GM10248 (cell line): ENCODE results near the gene PEX5L.

Experiments used
- CTCF ChIA-PET: fragments of 300-600 bp; sonication (Branson Sonifier 250); formaldehyde crosslinking; extraction: SDS; loops from one replicate; lab custom pipeline; 2021; ENCODE audit warnings: antibody characterized with exemption; lab: Yijun Ruan, JAX
- POLR2A ChIA-PET: fragments of 350-650 bp; sonication (Branson Sonifier 250); formaldehyde crosslinking; extraction: SDS; loops from one replicate; lab custom pipeline; 2020; ENCODE audit warnings: antibody characterized with exemption; lab: Yijun Ruan, JAX
- DNase-seq: peaks from one replicate; pipeline ENCODE4 v3.0.0; 2012; ENCODE audit errors: extremely low spot score
- TF ChIP-seq, protein P1 (sequence below): IDR thresholded peaks from 2 replicates; pipeline ENCODE4 v1.5.1; 2012; ENCODE audit warnings: mild to moderate bottlenecking, low read depth; ENCODE audit errors: extremely low read depth, missing control alignments, control extremely low read depth

The PEX5L gene

DNA sequence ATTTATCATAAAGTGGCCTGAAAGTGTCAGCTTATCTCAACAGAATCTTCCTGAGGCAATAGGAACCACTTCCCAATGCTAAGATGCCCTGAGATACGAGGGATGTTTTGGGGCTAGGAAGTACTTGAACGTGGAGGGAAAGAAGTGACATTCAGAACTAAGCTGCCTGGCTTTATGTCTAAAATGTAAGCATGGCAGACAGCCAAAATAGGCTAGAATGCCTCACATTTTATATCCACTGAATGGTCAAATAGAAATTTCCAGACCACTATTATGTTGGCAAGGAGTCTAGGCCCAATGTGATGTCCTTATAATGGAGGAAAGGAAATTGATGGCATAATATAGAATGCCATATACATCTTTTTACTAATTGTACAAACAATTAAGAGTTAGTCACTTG lies 154.9 kb downstream of the PEX5L start:
- TF ChIP-seq, protein P1, sequence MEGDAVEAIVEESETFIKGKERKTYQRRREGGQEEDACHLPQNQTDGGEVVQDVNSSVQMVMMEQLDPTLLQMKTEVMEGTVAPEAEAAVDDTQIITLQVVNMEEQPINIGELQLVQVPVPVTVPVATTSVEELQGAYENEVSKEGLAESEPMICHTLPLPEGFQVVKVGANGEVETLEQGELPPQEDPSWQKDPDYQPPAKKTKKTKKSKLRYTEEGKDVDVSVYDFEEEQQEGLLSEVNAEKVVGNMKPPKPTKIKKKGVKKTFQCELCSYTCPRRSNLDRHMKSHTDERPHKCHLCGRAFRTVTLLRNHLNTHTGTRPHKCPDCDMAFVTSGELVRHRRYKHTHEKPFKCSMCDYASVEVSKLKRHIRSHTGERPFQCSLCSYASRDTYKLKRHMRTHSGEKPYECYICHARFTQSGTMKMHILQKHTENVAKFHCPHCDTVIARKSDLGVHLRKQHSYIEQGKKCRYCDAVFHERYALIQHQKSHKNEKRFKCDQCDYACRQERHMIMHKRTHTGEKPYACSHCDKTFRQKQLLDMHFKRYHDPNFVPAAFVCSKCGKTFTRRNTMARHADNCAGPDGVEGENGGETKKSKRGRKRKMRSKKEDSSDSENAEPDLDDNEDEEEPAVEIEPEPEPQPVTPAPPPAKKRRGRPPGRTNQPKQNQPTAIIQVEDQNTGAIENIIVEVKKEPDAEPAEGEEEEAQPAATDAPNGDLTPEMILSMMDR, result no peak
- no peak for DNase-seq
- CTCF ChIA-PET, result interaction anchor here (0.9 to 3.6 kb wide), 6 partner anchors 11 to 131 kb away, joined by 3 to 20 read pairs (median 4); no protein-coding TSS in a partner anchor
- POLR2A ChIA-PET, result no interaction called here

DNA sequence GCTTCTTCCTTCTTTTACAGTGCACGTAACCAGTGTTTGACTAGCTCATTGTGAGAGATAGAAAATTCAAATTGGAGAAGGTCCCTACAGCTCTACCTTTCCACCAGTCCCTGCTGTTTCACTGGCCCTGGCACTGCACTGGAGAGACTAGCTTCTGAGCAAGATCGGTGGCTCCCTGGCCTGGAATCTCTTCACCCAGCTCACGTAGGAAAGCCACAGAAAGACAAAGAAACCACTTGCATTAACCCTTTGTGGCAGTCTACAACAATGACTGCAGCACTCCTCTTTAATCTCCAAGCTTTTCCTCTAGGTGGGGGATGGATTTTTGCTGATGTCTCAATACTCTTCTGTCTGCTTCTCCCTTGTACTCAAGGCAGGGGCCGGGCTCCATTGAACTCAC lies 155.9 kb downstream of the PEX5L start:
- ChIA-PET POLR2A (no interaction called here), CTCF (interaction anchor here (1.8 to 3.6 kb wide), 4 partner anchors 12 to 44 kb away, joined by 5 to 20 read pairs (median 6); no protein-coding TSS in a partner anchor)
- TF ChIP-seq, protein P1, result no peak
- no peak for DNase-seq

DNA sequence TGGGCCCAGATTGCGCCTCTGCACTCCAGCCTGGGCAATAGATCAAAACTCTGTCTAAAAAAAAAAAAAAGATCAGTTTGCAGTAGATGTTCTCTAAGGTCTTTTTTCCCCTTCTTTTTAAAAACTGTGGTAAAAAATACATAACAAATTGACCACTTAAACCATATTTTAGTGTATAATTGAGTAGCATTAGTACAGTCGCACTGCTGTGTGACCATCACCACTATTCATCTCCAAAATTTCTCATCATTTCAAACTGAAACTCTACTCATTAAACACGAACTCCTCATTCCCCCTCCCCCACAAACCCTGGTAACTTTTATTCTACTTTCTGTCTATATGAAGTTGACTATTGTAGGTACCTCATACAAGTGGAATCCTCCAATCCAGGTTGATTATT lies 160.3 kb downstream of the PEX5L start:
- POLR2A ChIA-PET, result no interaction called here
- CTCF ChIA-PET, result interaction anchor here (0.7 to 1.3 kb wide), 2 partner anchors 24 to 52 kb away, joined by 3 to 4 read pairs; no protein-coding TSS in a partner anchor
- no peak for DNase-seq
- TF ChIP-seq, protein P1, result no peak

DNA sequence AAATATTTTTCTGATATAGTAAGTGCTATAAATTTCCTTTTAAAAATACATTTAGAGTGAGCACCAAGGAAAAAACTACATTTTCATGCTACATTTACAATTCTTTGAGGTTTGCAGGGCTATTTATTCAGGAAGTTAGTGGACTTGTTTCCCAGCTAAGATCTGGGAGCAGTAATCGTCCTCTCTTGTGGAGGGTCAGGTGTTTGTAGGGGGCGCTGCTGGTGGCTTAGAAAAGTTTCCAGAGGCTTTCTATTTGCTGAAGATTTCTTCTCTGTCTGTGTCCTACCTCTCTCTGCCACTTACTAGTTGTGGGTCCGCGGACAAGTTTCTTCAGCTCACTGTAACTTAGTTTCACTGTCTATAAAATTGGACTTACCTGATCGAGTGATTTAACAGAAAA lies 163.9 kb downstream of the PEX5L start:
- TF ChIP-seq, protein P1, result no peak
- DNase-seq, result no peak
- ChIA-PET POLR2A (no interaction called here), CTCF (interaction anchor here (0.7 to 3.0 kb wide), 6 partner anchors 11 to 21 kb away, joined by 3 to 19 read pairs (median 4); no protein-coding TSS in a partner anchor)

DNA sequence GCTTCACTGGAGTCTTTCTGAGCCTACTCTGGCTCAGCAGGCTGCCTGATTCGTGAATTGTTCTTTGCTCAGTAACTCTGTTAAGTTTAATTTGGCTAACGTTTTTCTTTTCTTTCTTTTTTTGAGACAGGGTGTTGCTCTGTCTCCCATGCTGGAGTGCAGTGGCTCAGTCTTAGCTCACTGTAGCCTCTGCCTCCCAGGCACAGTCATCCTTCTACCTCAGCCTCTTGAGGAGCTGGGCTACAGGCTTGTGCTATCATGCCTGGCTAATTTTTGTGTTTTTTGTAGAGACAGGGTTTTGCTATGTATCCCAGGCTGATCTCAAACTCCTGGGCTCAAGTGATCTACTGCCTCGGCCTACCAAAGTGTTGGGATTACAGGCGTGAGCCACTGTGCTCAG lies 165.0 kb downstream of the PEX5L start:
- CTCF ChIA-PET, result interaction anchor here (0.9 to 3.0 kb wide), 2 partner anchors 20 to 22 kb away, joined by 5 to 19 read pairs; no protein-coding TSS in a partner anchor
- DNase-seq, result no peak
- TF ChIP-seq, protein P1, result no peak
- POLR2A ChIA-PET, result no interaction called here

DNA sequence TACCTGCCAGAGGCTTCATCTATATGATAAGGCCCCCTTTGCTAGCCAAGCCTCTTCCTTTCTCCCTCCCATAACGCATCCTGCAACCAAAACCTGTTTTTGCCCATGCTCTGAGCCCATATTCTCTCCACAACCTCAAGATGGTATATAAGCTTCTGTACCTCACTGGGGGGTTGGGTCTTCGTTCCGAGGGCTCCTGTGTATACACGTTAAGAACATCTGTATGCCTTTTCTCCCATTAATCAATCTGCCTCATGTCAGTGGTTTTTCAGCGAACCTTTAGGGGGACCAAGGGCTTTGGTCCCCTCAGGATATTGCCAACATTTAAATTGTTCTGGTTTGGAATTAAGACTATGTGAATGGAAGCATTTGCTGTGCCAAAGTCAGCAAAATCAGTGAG lies 168.0 kb downstream of the PEX5L start:
- no peak for DNase-seq
- TF ChIP-seq, protein P1, result no peak
- ChIA-PET POLR2A (no interaction called here), CTCF (interaction anchor here (1.1 to 1.2 kb wide), 3 partner anchors 11 to 61 kb away, joined by 3 to 6 read pairs (median 6); no protein-coding TSS in a partner anchor)

DNA sequence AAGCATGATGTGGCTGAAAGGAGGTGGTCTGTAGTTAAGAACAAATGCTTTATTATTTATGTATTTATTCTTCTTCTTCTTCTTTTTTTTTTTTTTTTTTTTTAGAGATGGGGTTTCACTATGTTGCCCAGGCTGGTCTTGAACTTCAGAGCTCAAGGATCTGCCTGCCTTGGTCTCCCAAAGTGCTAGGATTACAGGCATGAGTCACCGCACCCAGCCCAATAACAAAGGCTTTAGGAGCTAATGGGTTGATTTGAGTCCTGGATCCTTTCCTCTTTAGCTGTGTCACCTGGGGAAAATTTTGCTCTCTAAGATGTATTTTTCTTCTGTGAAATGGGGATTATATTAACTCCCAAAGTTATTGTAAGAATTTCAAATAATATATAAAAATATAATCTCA lies 168.8 kb downstream of the PEX5L start:
- no peak for DNase-seq
- ChIA-PET CTCF (interaction anchor here (0.7 to 1.2 kb wide), 5 partner anchors 11 to 27 kb away, joined by 3 to 6 read pairs (median 3); no protein-coding TSS in a partner anchor), POLR2A (no interaction called here)
- TF ChIP-seq, protein P1, result no peak
